Measurements from ENCODE around the gene TSPAN32. TPM values are rescaled to one million over a fixed set of nuclear protein-coding genes. Genes with fewer than 3 reads are reported as not detected.
A peak's percentile ranks its signal among the peaks of the same experiment; 100 is the strongest.

TSPAN32 gene
- total RNA-seq, 2 experiments from 2014 or later, result 6.0 to 7.6 TPM

GRCh38 chr11:2268729-2269600 lies 32.8 kb upstream of the TSPAN32 start:
- DNase-seq (peak; percentile 93), ATAC-seq (peak; percentile 57)
- ChIA-PET CTCF (interaction anchor here (0.8 to 1.0 kb wide), 2 partner anchors 20 to 36 kb away, joined by 3 to 6 read pairs; no protein-coding TSS in a partner anchor), POLR2A (interaction anchor here (0.8 kb wide), 1 partner anchor 192 kb away, joined by 3 read pairs; no protein-coding TSS in a partner anchor)
- H3K36me3 Mint-ChIP-seq (ENCODE audit: low read depth), result no peaks in the 10 kb centered on the region
- intact Hi-C loops (cut with DNase I, micrococcal nuclease), result loop anchor here in 1 of 2 experiments (1.0 to 5.0 kb wide), 7 partner anchors 33 to 722 kb away; partner anchors contain the start of genes LSP1, TSPAN32 and TSSC4
- peaks cover 22% of the 10 kb centered on the region for H3K4me1 Mint-ChIP-seq
- no peak overlapping the region for H3K27ac Mint-ChIP-seq
- H3K27me3 Mint-ChIP-seq, result peaks cover 29% of the 10 kb centered on the region
- H3K4me3 Mint-ChIP-seq, result peak overlapping the region; percentile 52
- H3K9me3 Mint-ChIP-seq (ENCODE audit: low read depth), result no peaks in the 10 kb centered on the region

GRCh38 chr11:2269601-2270321 lies 32.1 kb upstream of the TSPAN32 start:
- Mint-ChIP-seq H3K27me3 (peaks cover 29% of the 10 kb centered on the region), H3K4me1 (peaks cover 22% of the 10 kb centered on the region), H3K27ac (no peak overlapping the region), H3K9me3 (ENCODE audit: low read depth) (no peaks in the 10 kb centered on the region), H3K36me3 (ENCODE audit: low read depth) (no peaks in the 10 kb centered on the region), H3K4me3 (peak overlapping the region; percentile 52)
- POLR2A ChIA-PET, result interaction anchor here (0.8 kb wide), 1 partner anchor 192 kb away, joined by 3 read pairs; no protein-coding TSS in a partner anchor
- CTCF ChIA-PET, result interaction anchor here (0.8 kb wide), 1 partner anchor 20 kb away, joined by 3 read pairs; no protein-coding TSS in a partner anchor
- DNase-seq (peak; percentile 73), ATAC-seq (peak; percentile 20)
- intact Hi-C loops (cut with DNase I, micrococcal nuclease), result loop anchor here in 1 of 2 experiments (1.0 to 5.0 kb wide), 7 partner anchors 33 to 721 kb away; partner anchors contain the start of genes LSP1, TSPAN32 and TSSC4

GRCh38 chr11:2270322-2271076 lies 31.3 kb upstream of the TSPAN32 start, which contains the start of gene ASCL2:
Gene ASCL2, minus strand, starts transcription at chr11:2270588. Its CDS starts 256 bp downstream, at chr11:2270332.
- no peak for ATAC-seq
- H3K36me3 Mint-ChIP-seq (ENCODE audit: low read depth), result no peaks in the 10 kb centered on the region
- H3K4me3 Mint-ChIP-seq, result peak within 1 kb of the TSS; percentile 54
- POLR2A ChIA-PET, result no interaction called here
- H3K4me1 Mint-ChIP-seq, result peaks cover 19% of the 10 kb centered on the region
- intact Hi-C loops (cut with DNase I, micrococcal nuclease), result no loop called here
- CTCF ChIA-PET, result no interaction called here
- no peaks in the 10 kb centered on the region for H3K9me3 Mint-ChIP-seq (ENCODE audit: low read depth)
- peaks cover 29% of the 10 kb centered on the region for H3K27me3 Mint-ChIP-seq
- no peak within 1 kb of the TSS for H3K27ac Mint-ChIP-seq
- peak; percentile 30 for DNase-seq

- intact Hi-C loops (cut with DNase I, micrococcal nuclease), result no loop called here
- peaks cover 13% of the 10 kb centered on the region for H3K4me1 Mint-ChIP-seq
- ChIA-PET POLR2A (no interaction called here), CTCF (interaction anchor here (0.6 kb wide), 1 partner anchor 821 kb away, joined by 4 read pairs; no protein-coding TSS in a partner anchor)
- peak; percentile 45 for ATAC-seq
- no peaks in the 10 kb centered on the region for H3K36me3 Mint-ChIP-seq (ENCODE audit: low read depth)
- H3K27ac Mint-ChIP-seq, result no peak overlapping the region
- no peak overlapping the region for H3K4me3 Mint-ChIP-seq
- H3K27me3 Mint-ChIP-seq, result peaks cover 29% of the 10 kb centered on the region
- peak; percentile 64 for DNase-seq
- no peaks in the 10 kb centered on the region for H3K9me3 Mint-ChIP-seq (ENCODE audit: low read depth)
Observed at GRCh38 chr11:2271077-2271326, 30.8 kb upstream of the TSPAN32 start.

GRCh38 chr11:2271327-2272227 lies 30.2 kb upstream of the TSPAN32 start:
- Mint-ChIP-seq H3K27ac (no peak overlapping the region), H3K9me3 (ENCODE audit: low read depth) (no peaks in the 10 kb centered on the region), H3K36me3 (ENCODE audit: low read depth) (no peaks in the 10 kb centered on the region), H3K27me3 (peaks cover 27% of the 10 kb centered on the region), H3K4me3 (no peak overlapping the region), H3K4me1 (peaks cover 8% of the 10 kb centered on the region)
- CTCF ChIA-PET, result interaction anchor here (0.6 kb wide), 1 partner anchor 822 kb away, joined by 4 read pairs; no protein-coding TSS in a partner anchor
- no peak for DNase-seq
- intact Hi-C loops (cut with DNase I, micrococcal nuclease), result no loop called here
- POLR2A ChIA-PET, result no interaction called here
- no peak for ATAC-seq

GRCh38 chr11:2272228-2272945 lies 29.4 kb upstream of the TSPAN32 start:
- ATAC-seq (no peak), DNase-seq (no peak)
- peaks cover 6% of the 10 kb centered on the region for H3K4me1 Mint-ChIP-seq
- H3K27ac Mint-ChIP-seq, result no peak overlapping the region
- no peak overlapping the region for H3K4me3 Mint-ChIP-seq
- no peaks in the 10 kb centered on the region for H3K36me3 Mint-ChIP-seq (ENCODE audit: low read depth)
- CTCF ChIA-PET, result no interaction called here
- H3K9me3 Mint-ChIP-seq (ENCODE audit: low read depth), result no peaks in the 10 kb centered on the region
- peaks cover 28% of the 10 kb centered on the region for H3K27me3 Mint-ChIP-seq
- intact Hi-C loops (cut with DNase I, micrococcal nuclease), result no loop called here
- POLR2A ChIA-PET, result no interaction called here

- H3K36me3 Mint-ChIP-seq (ENCODE audit: low read depth), result no peaks in the 10 kb centered on the region
- peaks cover 6% of the 10 kb centered on the region for H3K4me1 Mint-ChIP-seq
- H3K27ac Mint-ChIP-seq, result no peak overlapping the region
- POLR2A ChIA-PET, result no interaction called here
- H3K4me3 Mint-ChIP-seq, result no peak overlapping the region
- CTCF ChIA-PET, result no interaction called here
- DNase-seq (no peak), ATAC-seq (no peak)
- peaks cover 28% of the 10 kb centered on the region for H3K27me3 Mint-ChIP-seq
- intact Hi-C loops (cut with DNase I, micrococcal nuclease), result no loop called here
- H3K9me3 Mint-ChIP-seq (ENCODE audit: low read depth), result no peaks in the 10 kb centered on the region
Observed at GRCh38 chr11:2272946-2273280, 28.9 kb upstream of the TSPAN32 start.

- ATAC-seq, result no peak
- peaks cover 4% of the 10 kb centered on the region for H3K4me1 Mint-ChIP-seq
- DNase-seq, result no peak
- H3K27ac Mint-ChIP-seq, result no peak overlapping the region
- H3K9me3 Mint-ChIP-seq (ENCODE audit: low read depth), result no peaks in the 10 kb centered on the region
- H3K27me3 Mint-ChIP-seq, result peaks cover 24% of the 10 kb centered on the region
- H3K36me3 Mint-ChIP-seq (ENCODE audit: low read depth), result no peaks in the 10 kb centered on the region
- POLR2A ChIA-PET, result no interaction called here
- intact Hi-C loops (cut with DNase I, micrococcal nuclease), result no loop called here
- CTCF ChIA-PET, result no interaction called here
- H3K4me3 Mint-ChIP-seq, result no peak overlapping the region
Observed at GRCh38 chr11:2273311-2273710, 28.5 kb upstream of the TSPAN32 start.

- CTCF ChIA-PET, result no interaction called here
- Mint-ChIP-seq H3K36me3 (ENCODE audit: low read depth) (no peaks in the 10 kb centered on the region), H3K27ac (no peak overlapping the region), H3K4me3 (no peak overlapping the region), H3K4me1 (no peaks in the 10 kb centered on the region), H3K9me3 (ENCODE audit: low read depth) (no peaks in the 10 kb centered on the region), H3K27me3 (peaks cover 21% of the 10 kb centered on the region)
- intact Hi-C loops (cut with DNase I, micrococcal nuclease), result no loop called here
- ATAC-seq, result no peak
- POLR2A ChIA-PET, result no interaction called here
- DNase-seq, result no peak
Observed at GRCh38 chr11:2273771-2274170, 28.0 kb upstream of the TSPAN32 start.
